NB4 (cell line): ENCODE measurements around the gene RAB3B.

ENCODE experiments used
- POLR2A ChIP-seq: IDR thresholded peaks from 2 replicates; pipeline ENCODE4 v1.6.1; 2011; ENCODE audit warnings: mild to moderate bottlenecking; ENCODE audit not compliant: insufficient read length; ENCODE audit errors: extremely low read depth
- TF ChIP-seq, protein P1 (sequence below): IDR thresholded peaks from one replicate; pipeline ENCODE4 v1.5.1; 2012; ENCODE audit warnings: low read depth, low read length

DNA sequence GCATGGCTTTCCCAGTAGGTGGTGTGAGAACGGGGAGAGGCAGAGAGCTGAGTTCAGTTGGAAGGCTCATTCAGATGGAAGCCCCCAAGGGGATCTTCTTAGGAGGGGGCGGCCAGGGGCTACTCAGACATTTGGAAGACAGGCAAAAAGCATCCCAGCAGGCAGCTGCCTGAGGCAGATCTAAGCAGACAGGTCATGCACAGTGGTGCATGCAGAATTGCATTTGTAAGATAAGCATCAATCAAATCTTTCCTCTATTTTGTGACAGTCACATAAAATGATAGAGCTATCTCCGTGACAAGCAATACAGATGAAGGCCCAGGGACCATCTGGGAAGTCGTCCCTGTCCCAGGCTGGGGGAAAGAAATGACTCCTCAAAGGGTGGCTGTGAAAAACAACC, 3.8 kb downstream of the RAB3B start:
- TF ChIP-seq, protein P1, sequence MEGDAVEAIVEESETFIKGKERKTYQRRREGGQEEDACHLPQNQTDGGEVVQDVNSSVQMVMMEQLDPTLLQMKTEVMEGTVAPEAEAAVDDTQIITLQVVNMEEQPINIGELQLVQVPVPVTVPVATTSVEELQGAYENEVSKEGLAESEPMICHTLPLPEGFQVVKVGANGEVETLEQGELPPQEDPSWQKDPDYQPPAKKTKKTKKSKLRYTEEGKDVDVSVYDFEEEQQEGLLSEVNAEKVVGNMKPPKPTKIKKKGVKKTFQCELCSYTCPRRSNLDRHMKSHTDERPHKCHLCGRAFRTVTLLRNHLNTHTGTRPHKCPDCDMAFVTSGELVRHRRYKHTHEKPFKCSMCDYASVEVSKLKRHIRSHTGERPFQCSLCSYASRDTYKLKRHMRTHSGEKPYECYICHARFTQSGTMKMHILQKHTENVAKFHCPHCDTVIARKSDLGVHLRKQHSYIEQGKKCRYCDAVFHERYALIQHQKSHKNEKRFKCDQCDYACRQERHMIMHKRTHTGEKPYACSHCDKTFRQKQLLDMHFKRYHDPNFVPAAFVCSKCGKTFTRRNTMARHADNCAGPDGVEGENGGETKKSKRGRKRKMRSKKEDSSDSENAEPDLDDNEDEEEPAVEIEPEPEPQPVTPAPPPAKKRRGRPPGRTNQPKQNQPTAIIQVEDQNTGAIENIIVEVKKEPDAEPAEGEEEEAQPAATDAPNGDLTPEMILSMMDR = no peak
- no peak for TF ChIP-seq POLR2A
